Amniotic epithelial cell (primary cell): ENCODE data around the gene PTPN18.
"Not testable (repeated sequence)": the region's sequence is repeated elsewhere in the genome, so short reads cannot be mapped to it uniquely, and the experiment has no call there.

Experiments used
- DNase-seq: peaks from one replicate; pipeline ENCODE4 v3.0.0-alpha.2; 2010; ENCODE audit warnings: low read depth

Gene PTPN18, protein sequence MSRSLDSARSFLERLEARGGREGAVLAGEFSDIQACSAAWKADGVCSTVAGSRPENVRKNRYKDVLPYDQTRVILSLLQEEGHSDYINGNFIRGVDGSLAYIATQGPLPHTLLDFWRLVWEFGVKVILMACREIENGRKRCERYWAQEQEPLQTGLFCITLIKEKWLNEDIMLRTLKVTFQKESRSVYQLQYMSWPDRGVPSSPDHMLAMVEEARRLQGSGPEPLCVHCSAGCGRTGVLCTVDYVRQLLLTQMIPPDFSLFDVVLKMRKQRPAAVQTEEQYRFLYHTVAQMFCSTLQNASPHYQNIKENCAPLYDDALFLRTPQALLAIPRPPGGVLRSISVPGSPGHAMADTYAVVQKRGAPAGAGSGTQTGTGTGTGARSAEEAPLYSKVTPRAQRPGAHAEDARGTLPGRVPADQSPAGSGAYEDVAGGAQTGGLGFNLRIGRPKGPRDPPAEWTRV

DNA sequence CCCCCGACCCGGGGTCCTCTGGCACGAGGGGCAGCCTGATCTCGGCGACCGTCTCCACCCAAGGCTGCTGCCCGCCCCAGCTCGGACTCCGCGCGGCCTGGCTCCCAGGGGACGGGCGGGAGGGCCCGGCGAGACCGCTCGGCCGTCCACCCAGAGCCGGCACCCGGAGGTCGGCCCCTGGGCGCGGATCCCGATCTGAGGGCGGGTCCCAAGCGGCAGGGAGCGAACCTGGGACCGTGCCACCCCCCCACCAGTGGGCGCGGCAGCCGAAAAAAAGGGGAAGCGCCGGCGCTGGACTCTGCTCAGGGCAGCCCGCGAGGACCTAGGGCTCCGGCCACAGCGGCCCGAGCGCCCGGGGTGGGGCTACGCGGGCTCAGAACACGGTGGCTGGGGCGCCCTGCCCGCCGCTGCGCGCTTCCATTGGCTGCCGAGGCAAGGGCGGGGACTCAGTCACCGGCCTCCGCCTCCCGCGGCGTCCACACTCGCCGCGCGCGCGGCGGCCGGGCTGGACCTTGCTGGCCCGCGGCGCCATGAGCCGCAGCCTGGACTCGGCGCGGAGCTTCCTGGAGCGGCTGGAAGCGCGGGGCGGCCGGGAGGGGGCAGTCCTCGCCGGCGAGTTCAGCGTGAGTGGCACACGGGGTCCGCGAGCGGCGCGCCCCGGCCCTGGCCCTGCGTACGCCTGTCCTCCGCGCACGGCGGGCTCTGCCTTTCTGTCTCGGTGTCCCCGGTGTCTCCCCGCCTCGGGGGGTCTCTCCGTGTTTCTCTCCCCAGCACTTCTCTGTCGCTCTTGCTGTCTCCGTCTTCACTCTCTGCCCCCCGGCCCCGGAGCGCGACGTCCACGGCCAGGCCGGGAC, at the start of gene PTPN18:
PTPN18 (plus strand) TSS at position 479 of the 854 bp plus-strand sequence; CDS start at position 531, 52 bp downstream.
- DNase-seq = peak; percentile 84

DNA sequence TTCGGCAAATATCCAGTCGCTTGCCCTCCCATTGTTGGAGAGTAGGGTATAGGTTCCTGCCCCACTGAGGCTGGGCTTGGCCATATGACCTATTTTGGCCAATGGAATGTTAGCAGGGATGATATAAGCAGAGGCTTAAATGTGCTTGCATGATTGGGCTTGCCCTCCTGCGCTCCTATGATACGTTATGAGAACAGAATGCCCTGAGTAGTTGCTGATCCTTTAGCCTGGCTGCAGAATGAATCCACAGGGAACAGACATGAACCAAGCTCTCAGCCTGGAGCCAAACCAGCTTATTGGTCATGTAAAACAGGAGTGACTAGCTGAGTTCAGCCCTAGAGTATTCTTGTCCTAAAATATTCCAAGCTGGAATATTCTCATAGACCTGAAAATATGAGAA, 48.0 kb upstream of the PTPN18 start:
- DNase-seq = no peak

DNA sequence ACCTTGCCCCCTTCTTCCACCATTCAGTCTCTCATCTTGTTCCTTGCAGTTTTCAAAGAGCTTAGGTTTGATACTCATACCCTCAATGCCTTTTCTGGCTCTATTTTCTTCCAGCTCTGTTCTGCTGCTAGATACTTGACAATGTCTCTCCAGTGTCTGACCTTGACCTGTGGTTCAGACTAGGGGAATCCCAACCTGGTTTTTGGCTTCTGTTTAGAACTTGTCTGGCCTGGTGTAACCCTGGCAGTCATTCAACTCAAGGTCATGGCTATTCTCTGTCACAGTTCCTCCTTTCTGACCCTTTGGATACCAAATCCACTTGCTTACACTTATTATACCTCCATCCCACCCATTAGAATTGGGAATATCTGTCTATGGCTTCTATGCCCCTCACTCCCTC, 45.0 kb upstream of the PTPN18 start:
- DNase-seq = no peak

DNA sequence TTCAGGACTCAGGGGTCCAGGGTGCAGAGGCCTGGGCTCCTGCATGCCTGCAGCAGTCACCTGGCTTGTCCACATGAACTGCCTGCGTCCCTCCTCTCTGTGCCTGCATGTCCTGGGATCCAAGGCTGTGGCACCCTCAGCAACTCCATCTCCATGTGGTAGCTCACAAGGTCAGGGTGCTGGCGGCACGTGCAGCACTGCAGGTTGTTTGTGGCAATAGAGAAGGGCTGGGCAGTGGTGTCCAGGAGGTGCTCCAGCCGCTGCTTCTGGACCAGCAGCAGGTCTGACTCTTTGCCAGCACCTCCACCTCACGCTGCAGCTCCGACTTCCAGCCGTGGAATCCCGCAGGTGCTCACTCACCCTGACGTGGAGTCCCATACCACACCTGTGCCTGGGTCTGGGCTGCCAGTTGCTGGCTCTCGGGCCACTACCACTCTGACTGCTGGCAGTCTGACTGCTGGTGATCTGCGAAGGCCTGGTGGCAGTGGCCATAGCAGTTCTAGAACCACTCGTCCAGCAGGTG, 42.0 kb upstream of the PTPN18 start:
- DNase-seq = no peak

DNA sequence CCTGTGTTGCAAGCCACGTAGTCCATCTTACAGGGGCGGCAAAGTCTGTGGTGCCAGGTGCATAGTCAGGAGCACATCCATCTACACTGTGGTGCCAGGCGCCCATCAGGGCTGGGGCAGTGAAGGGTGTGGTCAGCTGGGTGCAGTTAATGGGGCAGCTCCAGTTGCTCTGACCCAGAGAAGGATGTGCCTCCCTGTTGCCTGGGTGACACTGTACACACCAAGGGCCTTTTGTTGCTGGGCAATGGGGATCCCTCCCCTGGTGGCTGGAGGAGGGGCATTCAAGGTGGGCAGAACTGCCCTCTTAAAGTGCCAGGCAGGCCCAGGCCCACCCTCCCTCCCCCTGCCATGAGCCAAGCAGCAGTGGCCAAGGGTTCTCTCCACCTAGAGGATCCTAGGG, 41.5 kb upstream of the PTPN18 start:
- DNase-seq = no peak

DNA sequence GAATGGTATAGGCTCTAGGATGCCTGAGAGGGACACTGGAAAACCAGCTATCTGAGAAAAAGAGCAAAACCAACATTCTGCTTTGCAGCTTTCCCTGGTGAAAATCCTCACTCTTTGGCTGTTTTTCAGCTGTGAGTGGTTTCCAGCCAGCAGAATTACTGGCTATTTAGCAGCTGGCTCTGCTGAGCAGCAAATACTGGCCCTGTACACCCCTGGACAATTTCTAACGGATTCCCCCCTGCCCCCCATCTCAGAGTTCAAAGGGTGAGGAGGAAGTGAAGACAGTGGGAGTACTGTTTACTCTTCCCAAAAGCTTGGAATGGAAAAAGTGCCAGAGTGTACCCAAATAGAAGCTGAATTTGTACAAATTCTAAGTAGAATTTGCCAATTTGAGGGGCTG, 39.3 kb upstream of the PTPN18 start:
- no peak for DNase-seq

DNA sequence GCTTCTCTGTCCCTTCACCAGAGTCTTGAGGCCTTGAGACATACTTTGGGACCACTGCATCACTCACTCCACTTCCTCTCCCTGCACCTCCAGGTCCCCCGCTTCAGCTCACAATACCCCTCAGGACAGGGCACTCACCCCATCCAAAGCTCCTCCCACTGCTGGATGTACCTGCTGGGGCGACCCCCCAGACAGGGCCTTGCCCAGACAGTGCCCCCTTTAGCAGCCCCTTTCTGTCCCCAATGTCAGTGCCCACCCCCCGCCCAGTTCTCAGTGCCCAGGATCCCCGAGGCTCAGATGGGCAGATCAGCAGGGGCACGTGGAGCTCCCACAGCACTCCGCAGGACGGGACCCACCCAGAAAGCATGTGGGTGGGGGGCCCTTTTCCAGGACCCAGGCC, 37.0 kb upstream of the PTPN18 start:
- DNase-seq = no peak

DNA sequence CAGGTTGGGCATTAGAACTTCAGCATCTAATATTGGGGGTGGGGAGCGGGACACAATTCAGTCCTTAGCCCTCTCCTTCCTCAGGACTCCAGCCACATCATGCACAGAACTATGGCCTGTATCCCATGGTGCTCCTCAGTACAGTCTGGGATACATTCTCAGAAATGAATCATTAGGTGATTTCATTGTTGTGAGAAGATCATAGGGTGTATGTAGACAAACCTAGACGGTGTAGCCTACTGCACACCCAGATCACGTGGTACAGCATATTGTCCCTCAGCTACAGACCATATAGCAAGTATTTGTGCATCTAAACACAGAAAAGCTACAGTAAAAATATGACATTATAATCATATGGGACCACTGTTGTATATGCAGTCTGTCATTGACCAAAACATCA, 36.3 kb upstream of the PTPN18 start:
- DNase-seq = no peak

DNA sequence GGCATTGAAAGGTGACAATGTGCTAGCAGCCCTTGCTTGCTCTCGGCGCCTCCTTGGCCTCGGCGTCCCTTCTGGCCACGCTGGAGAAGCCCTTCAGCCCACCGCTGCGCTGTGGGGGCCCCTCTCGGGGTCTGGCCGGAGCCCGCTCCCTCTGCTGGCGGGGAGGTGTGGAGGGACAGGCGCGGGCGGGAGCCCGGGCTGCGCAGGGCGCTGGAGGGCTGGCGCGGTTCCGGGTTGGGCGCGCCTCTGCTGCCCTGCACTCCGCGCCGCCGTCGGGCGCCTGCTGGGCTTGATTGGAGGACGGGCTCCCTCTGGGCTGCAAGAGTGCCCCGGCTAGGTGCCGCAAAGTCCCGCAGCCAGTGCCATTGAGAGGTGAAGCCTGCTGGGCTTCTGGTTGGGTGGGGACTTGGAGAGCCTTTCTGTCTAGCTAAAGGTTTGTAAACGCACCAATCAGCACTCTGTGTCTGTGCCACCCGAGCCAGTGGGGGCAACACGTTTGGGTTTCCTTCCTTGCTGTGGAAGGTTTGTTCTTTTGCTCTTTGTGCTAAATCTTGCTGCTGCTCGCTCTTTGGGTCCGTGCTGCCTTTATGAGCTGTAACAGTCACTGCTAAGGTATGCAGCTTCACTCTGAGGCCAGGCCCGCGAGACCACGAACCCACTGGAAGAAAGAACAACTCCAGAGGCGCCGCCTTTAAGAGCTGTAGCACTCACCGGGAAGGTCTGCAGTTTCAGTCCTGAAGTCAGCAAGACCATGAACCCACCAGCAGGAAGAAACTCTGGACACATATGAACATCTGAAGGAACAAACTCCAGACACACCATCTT, 27.9 kb upstream of the PTPN18 start:
- DNase-seq = peak; percentile 71

DNA sequence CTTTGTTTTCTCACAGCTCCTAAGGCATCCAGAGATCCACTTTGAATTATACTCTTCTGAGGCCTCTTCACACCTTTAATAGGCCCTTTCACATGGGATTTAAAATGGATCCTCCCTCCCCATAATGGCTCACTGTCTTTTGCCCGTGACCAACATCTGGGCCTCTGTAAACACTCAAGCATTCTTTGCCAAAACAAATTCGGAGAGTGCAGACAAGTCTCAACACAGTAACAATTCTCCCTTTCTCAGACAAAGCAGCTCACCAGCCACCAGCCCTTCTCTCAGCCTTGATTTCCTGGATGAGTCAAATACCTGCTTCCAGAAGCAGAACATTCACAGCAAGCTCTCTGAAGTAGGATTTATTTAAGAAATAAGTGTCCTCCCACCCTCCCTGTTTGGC, 27.1 kb upstream of the PTPN18 start:
- no peak for DNase-seq

DNA sequence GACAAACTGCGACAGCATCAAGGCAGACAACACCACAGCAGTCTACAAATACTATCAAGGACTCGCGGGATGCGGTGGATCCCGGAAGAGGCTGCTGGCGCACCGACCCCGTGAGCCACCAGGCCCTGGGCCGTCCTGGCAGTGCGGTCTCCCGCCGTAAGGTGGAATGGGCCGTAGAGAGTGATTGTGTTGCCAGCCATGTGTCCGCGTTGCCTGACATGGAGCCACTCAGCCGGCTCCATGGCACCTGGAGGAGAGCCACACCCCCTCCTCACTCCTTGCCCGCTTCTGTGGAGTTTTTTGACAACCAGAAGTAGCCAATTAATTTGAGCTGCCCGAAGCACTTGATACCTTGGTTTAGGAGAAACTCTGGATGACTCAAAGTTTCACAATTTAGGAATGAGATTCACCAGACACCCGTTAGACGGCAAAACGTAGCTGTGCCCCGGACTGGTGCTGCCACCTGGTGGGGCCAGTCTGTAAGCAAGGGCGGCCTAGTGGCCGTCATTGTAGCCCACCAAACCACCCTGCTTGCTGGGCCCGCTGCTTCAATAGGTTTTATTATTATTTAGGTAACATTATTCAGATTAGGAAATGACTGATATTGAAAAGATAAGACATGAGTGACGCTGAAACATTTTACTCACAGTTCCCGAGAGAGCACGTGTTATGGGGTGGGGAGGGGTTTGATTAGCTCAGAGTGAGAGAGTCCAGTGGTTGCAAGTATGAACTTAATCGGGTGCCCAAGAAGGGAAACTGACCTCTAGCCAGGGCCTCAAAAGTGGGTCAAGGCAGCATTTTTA, 23.4 kb upstream of the PTPN18 start:
- peak; percentile 88 for DNase-seq

DNA sequence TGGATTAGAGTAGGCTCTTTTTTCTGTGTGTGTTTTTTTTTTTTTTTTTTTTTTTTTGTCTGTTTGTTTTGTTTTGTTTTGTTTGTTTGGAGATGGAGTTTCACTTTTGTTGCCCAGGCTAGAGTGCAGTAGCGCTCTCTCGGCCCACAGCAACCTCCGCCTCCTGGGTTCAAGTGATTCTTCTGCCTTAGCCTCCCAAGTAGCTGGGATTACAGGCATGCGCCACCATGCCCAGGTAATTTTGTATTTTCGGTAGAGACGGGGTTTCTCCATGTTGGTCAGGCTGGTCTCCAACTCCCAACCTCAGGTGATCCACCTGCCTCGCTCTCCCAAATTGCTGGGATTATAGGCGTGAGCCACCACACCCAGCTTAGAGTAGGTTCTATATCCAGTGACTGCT, 22.6 kb upstream of the PTPN18 start:
- DNase-seq = not testable (repeated sequence)

DNA sequence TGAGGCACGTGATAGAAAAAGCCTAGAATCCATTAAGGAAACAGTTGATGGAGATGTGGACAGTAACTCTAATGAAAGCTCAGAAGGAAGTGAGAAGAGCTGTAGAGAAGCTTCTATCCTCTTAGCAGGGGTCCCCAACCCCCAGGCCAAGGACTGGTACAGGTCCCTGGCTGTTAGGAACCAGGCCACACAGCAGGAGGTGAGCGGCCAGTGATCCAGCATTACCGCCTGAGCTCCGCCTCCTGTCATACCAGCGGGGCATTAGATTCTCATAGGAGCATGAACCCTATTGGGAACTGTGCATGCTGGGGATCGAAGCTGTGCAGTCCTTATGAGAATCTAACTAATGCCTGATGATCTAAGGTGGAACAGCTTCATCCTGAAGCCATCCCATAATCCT, 21.8 kb upstream of the PTPN18 start:
- DNase-seq = no peak

DNA sequence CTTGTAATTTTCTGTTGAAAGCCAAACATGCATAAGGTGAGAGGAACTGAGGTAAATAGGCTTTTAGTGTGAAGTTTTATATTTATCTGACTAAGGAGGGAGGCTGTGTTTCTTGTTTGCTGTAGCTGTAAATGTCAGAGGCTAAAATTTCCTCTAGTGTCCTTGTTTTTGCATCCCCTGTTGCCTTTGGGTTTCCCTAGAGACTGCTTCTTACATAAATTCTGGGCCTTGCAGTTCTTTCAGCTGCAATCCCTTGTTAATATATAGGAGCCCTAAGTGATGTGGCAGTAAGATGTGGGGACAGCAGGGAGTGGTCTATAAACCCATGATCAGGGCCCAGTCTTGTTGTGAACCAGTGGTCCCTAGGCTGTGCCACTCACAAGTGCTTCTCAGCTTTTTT, 20.6 kb upstream of the PTPN18 start:
- DNase-seq = no peak

DNA sequence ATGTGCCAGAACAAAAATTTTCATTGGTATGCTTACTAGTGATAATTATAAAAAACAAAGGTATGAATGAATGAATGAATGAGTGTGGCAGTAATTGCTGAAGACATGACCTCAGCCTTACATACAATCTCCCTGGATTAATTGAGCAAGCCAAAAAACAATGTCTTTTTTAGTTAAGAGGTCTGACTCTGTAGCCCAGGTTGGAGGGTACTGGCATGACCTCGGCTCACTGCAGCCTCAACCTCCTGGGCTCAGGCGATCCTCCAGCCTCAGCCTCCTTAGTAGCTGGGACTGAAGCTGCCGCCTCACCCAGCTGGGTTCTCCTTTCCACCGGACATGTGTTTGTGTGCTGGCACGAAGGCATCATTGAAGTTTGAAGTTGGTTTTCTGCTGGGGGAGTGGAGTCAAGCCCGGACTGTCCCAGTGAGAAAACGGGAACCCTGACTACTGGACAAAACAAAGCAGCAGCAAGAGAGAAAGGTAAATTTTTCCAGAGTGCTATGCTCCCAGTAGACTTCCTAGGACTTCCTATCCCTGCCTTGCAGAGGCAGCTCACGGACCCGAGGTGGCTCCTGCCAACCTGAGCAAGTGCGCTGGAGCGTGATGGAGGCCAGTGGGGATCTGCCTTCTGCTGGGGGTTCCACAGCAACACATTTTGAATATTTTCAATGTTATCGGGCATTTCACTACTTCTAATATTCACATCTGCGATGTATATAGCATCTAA, 19.5 kb upstream of the PTPN18 start:
- DNase-seq = no peak

DNA sequence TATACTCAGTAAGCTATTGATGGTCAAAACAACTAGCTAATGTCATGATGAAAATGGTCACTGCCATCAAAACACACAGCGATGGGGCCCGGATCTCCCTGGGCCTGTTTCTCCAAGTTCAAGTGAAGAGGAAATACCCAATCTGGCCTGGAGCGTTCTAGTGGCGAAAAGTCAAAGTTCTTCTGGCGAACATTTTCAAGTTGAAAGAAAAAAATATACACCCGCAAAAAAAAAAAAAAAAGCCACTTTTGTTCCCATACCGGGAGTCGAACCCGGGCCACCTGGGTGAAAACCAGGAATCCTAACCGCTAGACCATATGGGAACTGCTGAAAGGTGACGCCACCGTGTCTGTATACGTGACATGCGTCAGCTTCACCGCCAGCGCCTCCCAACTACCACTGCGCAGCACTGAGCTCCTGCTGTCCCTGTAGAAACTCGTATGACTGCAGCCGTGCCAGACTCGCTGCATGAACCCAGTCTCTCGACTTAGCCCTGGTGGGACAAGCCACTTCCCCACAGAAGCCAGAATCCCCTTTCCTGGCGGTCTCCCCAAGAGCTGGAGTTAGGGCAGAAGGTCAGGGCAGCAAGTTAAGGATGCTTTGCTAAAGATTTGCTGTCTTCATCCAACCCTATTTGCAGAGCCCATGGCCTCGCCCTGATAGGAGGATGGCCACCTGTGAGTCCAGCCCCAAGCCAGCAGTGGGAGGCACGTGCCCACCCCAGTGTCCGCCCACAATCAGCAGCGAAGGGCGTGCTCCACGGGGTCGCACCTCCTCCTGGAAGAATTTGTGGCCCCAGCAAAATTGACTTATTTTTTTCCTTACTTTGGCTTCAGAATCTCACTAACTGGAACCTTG, 18.8 kb upstream of the PTPN18 start:
- DNase-seq = peak; percentile 66

DNA sequence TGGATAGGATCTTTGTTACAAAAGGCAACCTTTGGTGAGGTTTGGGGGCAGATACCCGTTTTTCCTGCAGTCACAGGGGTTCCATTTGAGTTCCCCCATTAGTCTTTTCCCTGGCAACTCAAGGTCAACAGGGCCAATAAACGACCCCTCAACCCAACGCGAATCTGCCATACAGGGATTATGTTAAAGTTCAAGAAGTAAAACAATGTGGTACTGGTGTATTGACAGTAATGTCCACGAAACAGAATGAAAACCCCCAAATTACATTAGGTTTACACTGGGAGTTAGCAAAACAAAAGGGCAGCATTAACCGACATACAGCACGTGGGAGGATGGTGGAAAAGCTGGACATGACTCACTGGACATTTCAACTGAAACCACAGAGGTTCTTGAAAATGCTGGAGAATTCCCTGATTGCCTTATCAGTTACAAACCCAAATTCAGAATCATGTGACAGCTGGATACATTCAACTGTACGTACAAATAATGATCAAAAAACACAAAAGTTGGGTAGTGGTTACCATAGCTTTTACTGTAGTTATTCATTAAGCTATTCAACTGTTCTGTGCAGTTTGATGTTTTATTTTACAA, 18.0 kb upstream of the PTPN18 start:
- DNase-seq = peak; percentile 91

DNA sequence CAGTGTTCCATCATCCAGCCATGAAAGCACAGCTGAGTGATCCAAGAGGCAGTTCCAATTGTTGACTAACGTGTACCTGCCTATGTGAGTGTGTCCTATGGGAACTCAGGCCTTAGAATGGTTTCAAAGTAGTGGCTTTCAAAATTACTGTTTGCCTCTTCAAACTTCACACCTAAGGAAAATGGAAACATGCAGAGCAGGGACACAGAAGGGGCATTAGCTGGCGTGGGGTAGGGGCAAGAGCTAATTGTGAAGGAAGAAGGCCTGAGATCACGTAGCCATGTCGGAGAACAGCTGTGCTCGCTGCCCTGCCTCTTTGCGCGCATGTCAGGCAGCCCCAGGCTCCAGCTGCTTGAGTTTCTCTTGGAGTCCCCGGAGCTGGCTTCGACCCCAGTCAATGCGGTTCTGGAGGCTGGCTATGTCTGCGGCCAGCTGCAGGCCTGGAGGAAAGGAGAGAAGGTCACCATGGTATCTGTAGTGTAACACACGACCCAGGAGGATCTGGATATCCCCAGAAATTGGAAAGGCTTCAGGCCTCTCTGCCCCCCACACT, 17.0 kb upstream of the PTPN18 start:
- DNase-seq = no peak
